CD4-positive, alpha-beta T cell treated with Interleukin-15 for 1 hour (primary cell): ENCODE data around the gene ITGB4.

Experiments used
- DNase-seq: peaks from one replicate; pipeline ENCODE4 v3.0.0-alpha.2; 2020

The ITGB4 gene

GRCh38 chr17:75698659-75699058, 22.6 kb upstream of the ITGB4 start:
- DNase-seq: no peak

DNA sequence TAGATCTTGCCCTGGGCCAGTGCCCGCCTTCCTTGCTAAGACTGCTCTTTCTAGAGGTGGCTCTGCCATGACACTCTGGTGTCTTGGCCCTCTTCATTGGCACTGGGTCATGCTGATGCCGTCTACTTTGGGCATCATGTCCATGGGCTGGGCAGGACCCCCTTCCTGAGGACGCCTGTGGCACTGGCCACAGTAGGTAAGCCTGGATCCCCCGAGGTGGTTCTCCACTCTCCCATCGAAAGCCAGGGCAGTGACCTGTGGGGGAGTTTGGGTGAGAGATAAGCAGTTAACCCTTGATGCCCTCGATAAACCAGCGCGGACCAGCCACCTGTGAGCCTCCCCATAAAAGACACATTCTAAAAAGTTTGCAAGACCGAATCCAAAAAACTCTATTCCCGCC, 20.0 kb upstream of the ITGB4 start:
- no peak for DNase-seq

- DNase-seq: no peak
Measured at GRCh38 chr17:75703191-75703590, 18.1 kb upstream of the ITGB4 start.

- no peak for DNase-seq
Measured at GRCh38 chr17:75703591-75703990, 17.7 kb upstream of the ITGB4 start.

- DNase-seq: no peak
Measured at GRCh38 chr17:75704963-75705875, 16.0 kb upstream of the ITGB4 start.

DNA sequence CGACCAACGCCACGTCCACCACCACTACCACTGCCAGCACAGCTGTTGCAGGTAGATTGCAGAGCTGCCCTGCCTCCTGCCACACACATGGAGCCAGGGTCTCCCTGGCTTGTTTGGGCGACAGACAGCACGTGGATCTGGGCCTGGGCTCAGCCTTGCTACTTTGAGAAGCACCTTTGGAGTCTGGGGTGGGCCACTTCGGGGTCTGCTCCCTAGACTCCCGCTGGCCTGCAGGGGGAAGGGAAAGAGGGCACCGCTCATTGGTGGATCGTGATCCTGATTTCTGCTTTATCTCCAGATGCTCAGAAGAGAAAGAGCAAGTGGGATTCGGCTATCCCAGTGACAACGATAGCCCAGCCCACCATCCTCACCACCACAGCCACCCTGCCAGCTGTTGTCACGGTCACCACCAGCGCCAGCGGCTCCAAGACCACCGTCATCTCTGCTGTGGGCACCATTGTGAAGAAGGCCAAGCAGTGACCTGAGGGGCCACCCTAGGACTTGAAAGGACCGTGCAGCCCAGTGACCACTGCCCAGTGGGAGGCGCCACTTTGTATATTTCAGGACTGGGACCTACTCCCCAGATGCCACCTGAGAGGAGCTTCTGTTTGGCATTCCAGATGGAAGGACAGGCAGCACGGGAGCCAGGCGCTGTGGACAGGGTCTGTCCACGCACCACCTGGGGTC, 15.1 kb upstream of the ITGB4 start:
- no peak for DNase-seq

DNA sequence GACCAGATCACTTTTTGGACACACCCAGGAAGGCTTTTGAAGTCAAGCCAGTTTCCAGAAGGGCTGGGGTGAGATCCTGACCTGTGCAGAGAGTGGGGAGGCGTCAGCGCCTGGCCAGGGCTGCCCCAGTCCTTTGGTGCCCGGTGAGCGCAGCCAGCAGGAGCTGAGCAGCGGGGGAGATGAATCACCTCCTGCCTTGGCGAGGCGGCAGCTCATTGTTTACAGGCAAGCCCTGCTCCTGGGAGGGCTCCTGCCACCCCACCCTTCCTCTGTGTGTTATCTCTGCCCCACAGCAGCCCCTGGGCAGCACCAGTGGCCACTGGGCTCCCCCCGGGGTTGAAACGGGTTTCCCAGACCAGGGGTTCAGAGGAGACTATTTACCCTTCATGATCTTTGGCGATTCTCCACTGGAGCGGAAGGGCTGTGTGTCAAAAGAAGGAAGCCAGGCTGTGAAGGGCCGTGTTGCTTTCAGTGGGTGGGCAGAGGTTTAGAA, 14.1 kb upstream of the ITGB4 start:
- DNase-seq: no peak

DNA sequence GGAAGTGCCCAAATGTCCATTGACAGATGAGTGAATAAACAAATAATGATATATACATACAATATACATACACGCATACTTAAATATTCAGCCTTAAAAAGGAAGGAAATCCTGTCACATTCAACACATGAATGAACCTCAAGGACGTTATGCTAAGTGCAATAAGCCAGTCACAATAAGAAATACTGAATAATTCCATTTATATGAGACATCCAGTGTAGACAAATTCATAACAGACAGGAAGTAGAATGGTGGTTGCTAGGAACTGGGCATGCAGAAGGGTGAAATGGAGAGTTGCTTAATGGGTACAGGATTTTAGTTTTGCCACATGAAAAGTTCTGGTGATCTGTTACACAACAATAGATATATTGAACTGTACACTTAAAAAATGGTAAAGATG, 8.8 kb upstream of the ITGB4 start:
- DNase-seq: no peak

DNA sequence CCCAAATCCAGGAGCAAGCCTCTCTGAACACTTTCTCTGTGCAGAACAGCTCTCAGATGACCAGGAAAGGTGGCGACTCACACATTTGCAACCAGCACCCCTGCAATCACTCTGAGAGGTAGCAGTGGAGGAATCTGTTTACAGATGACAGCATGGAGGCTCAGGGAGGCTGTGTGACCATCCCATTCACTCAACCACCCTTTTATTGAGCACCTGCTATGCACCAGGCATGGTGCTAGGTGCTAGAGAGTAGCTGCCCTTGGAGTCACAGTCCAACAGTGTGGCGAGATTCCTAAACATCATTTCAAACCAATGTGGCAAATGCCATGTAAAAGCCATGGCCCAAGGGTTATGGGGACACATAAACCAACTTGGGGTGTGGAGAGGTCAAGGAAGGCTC, 1.5 kb upstream of the ITGB4 start:
- DNase-seq: no peak

DNA sequence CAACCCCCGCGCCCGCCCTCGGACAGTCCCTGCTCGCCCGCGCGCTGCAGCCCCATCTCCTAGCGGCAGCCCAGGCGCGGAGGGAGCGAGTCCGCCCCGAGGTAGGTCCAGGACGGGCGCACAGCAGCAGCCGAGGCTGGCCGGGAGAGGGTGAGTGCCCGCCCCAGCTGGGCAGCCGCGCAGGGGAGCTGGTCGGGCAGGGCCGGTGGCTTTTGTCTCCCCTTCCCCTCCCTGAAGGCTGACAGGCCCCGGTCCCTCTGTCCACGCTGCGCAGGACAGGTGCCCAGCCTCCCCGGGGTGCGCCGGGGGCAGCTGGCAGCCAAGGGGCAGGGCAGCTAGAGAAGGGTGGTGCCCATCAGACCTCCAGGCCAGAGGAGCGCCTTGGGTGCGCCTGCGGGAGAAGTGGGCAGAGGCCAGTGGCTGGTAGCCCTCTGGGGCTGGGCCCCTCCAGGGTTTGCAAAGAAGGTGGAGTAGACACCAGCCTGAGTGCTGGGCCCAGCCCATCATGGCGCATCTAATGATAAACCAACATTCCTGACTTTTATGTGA, 278 bp downstream of the ITGB4 start:
- DNase-seq: no peak

DNA sequence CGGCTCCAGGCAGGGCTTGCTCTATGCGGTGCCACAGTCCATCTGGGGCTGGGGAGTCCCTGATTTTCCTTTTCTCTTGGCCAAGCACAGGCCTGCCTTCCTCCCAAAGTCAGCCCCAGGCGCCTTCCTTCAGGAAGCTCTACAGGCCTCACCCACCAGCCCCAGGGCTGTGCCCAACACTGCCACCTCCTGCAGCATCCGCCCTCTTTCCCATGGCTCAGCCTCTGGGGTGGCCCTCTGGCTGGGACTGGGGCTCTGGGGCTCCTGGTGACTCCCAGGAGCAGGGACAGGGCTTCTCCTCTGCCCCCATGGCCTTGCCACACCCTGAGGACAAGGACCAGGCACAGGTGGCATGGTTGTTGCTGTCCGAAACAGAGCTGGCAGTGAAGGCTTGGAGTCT, 817 bp downstream of the ITGB4 start:
- no peak for DNase-seq

DNA sequence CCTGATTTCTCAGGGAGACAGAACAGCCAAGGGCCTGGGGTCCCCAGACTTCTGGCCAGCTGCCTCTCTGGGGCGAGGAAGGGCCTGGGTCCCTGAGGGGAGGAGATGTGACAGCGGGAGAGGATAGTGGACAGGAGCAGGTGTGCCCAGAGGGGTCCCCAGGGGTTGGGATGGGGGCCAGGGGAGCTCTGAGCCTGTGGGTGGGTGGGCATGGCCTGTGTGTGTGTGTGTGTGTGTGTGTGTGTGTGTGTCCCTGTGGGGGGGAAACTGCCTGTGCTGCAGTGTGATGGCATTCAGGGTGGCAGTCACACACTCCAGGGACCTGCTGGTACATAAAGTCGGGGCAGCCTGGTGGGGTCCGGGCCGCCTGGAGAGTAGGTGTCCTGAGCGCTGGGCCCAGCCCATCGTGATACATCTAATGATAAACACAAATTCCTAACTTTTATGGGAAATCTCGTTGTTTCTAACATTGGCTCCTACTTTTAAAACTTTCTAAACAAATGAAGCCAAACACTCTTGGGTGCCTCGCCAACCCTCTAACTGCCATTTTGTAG, 1.4 kb downstream of the ITGB4 start:
- no peak for DNase-seq

- no peak for DNase-seq
Measured at GRCh38 chr17:75723171-75723930, 2.1 kb downstream of the ITGB4 start.

DNA sequence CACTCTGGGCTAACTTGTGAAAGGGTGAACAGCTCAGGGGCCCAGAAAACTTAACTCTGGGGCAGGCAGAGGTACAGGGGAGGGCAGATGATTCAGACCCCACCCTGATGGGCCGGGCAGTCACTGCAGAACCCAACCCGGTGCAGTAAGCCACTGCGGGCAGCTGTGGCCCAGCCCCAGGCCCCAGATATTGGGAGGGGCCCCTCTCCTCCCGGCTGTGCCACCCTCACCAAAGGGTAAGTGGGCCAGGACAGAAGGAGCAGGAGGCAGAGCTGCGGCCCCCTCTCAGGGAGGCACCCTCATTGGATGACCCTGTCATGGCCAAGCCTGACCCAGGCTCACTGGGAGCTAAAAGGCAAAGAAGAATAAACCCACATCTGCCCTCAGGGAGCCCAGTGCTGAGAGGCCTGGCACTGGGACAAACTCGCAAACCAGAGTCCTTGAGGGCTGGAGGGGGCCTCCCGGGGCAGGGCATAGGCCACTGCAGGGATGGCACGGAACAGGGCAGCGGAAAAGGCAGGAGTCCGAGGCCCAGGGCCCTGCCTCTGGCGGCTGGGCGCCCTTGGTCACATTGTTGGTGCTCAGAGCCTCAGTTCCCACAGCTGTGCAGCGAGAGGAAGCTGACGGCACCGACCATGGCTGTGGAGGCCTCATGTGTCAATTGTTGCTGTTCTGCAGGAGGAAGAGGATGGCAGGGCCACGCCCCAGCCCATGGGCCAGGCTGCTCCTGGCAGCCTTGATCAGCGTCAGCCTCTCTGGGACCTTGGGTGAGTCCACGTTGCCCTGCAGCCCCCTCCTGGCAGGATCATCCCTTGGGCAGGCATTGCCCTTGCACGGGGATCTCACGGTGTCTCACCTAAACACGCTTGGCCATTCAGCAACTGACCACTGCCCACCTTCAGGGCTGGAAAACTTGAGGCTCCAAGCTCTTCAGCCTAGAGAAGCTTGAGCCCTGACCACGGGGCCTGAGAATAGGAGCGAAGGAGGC, 3.1 kb downstream of the ITGB4 start:
- no peak for DNase-seq

- DNase-seq: no peak
Measured at GRCh38 chr17:75725504-75725903, 4.2 kb downstream of the ITGB4 start.

GRCh38 chr17:75727391-75727790, 6.1 kb downstream of the ITGB4 start:
- DNase-seq: no peak

DNA sequence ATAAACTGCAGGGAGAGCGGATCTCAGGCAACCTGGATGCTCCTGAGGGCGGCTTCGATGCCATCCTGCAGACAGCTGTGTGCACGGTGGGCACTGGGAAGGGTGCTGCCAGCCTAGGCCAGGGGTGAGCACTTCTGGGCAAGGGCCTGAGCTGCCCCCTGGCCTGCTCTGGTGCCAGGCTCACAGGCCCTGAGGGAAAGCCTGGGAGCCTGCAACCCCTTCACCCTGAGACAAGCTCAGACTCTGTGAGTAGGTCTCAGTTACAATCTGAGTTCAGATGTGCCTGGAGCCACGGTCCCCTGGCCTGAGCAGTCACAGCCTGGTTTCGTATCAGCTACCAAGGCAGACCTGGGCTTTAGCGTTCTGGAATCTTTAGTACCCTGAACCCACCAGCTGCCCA, 8.1 kb downstream of the ITGB4 start:
- no peak for DNase-seq

DNA sequence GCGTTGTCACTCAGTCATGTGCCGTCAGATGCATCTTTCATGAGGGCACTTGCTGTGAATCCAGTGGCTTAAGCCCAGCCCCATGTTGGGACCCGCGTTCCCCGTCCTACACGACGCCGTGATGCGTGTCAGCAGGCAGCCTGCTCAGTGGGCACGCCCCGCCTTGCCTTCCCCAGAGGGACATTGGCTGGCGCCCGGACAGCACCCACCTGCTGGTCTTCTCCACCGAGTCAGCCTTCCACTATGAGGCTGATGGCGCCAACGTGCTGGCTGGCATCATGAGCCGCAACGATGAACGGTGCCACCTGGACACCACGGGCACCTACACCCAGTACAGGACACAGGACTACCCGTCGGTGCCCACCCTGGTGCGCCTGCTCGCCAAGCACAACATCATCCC, 8.8 kb downstream of the ITGB4 start:
- DNase-seq: no peak

- DNase-seq: no peak
Measured at GRCh38 chr17:75731086-75731715, 9.9 kb downstream of the ITGB4 start.

- no peak for DNase-seq
Measured at GRCh38 chr17:75731716-75732498, 10.6 kb downstream of the ITGB4 start.
